Ishikawa (cell line): ENCODE data around the gene C2CD2L.

Source experiments
- CEBPB ChIP-seq: IDR thresholded peaks from 2 replicates; pipeline ENCODE4 v1.6.1; 2012
- CREB1 ChIP-seq: IDR thresholded peaks from 2 replicates; pipeline ENCODE4 v1.6.1; 2012; ENCODE audit warnings: low read depth
- EGR1 ChIP-seq: IDR thresholded peaks from 2 replicates; pipeline ENCODE4 v1.6.1; 2012
- EP300 ChIP-seq: IDR thresholded peaks from 2 replicates; pipeline ENCODE4 v1.6.1; 2012; ENCODE audit warnings: borderline replicate concordance
- FOXM1 ChIP-seq: IDR thresholded peaks from 2 replicates; pipeline ENCODE4 v1.6.1; 2012; ENCODE audit warnings: low read depth, borderline replicate concordance
- MAX ChIP-seq: IDR thresholded peaks from 2 replicates; pipeline ENCODE4 v1.6.1; 2012
- NFIC ChIP-seq: IDR thresholded peaks from 2 replicates; pipeline ENCODE4 v1.6.1; 2012
- RAD21 ChIP-seq: IDR thresholded peaks from 2 replicates; pipeline ENCODE4 v1.6.1; 2012; ENCODE audit warnings: low read depth
- REST ChIP-seq: IDR thresholded peaks from 2 replicates; pipeline ENCODE4 v1.6.1; 2012; ENCODE audit warnings: low read depth, mild to moderate bottlenecking
- TAF1 ChIP-seq: IDR thresholded peaks from 2 replicates; pipeline ENCODE4 v1.6.1; 2012; ENCODE audit warnings: low read depth, mild to moderate bottlenecking
- TCF12 ChIP-seq: IDR thresholded peaks from 2 replicates; pipeline ENCODE4 v1.6.1; 2012; ENCODE audit warnings: low read depth
- TEAD4 ChIP-seq: IDR thresholded peaks from 2 replicates; pipeline ENCODE4 v1.6.1; 2012
- USF1 ChIP-seq: IDR thresholded peaks from 2 replicates; pipeline ENCODE4 v1.6.1; 2012
- YY1 ChIP-seq: IDR thresholded peaks from 2 replicates; pipeline ENCODE4 v1.6.1; 2012; ENCODE audit warnings: low read depth
- ZBTB7A ChIP-seq: IDR thresholded peaks from 2 replicates; pipeline ENCODE4 v1.6.1; 2012; ENCODE audit warnings: low read depth

Gene C2CD2L

GRCh38 chr11:119148720-119149017 lies 41.5 kb downstream of the C2CD2L start:
- TF ChIP-seq CEBPB (peak; percentile 23; the same call in 1 of the 2 replicates), MAX (peak; percentile 13; the same call in 1 of the 2 replicates), ZBTB7A (no peak)

GRCh38 chr11:119149018-119149785 lies 42.1 kb downstream of the C2CD2L start, which contains the start of gene ABCG4:
Gene ABCG4, plus strand, starts transcription at chr11:119149052. Its CDS starts 914 bp downstream, at chr11:119149966.
- TF ChIP-seq RAD21: no peak
- peak; percentile 71; the same call in 1 of the 2 replicates for TF ChIP-seq ZBTB7A
- TF ChIP-seq TCF12: no peak
- TF ChIP-seq NFIC: 0 out of 2 replicates have a peak, but pooled peaks have one; percentile 21

GRCh38 chr11:119149786-119150275 lies 42.7 kb downstream of the C2CD2L start:
- TF ChIP-seq YY1 (no peak), TEAD4 (no peak)

- no peak for TF ChIP-seq RAD21
- TF ChIP-seq ZBTB7A: no peak
- no peak for TF ChIP-seq MAX
- no peak for TF ChIP-seq YY1
- no peak for TF ChIP-seq USF1
- TF ChIP-seq REST: no peak
- TF ChIP-seq FOXM1: no peak
- no peak for TF ChIP-seq CEBPB
- TF ChIP-seq TAF1: no peak
- no peak for TF ChIP-seq CREB1
- no peak for TF ChIP-seq TEAD4
- TF ChIP-seq EGR1: no peak
- TF ChIP-seq NFIC: no peak
- TF ChIP-seq TCF12: no peak
- TF ChIP-seq EP300: no peak
Measured at GRCh38 chr11:119152043-119152442, 44.9 kb downstream of the C2CD2L start.

- TF ChIP-seq TAF1 (no peak), ZBTB7A (no peak)
Measured at GRCh38 chr11:119152604-119153003, 45.5 kb downstream of the C2CD2L start.

- no peak for TF ChIP-seq NFIC
- no peak for TF ChIP-seq CEBPB
- no peak for TF ChIP-seq EP300
- TF ChIP-seq EGR1: no peak
- TF ChIP-seq ZBTB7A: no peak
- no peak for TF ChIP-seq RAD21
- TF ChIP-seq CREB1: no peak
- TF ChIP-seq REST: no peak
Measured at GRCh38 chr11:119153049-119153818, 46.1 kb downstream of the C2CD2L start.

- no peak for TF ChIP-seq TEAD4
- no peak for TF ChIP-seq USF1
- no peak for TF ChIP-seq YY1
- no peak for TF ChIP-seq EP300
- no peak for TF ChIP-seq RAD21
- TF ChIP-seq REST: no peak
- no peak for TF ChIP-seq TAF1
- no peak for TF ChIP-seq TCF12
- TF ChIP-seq MAX: no peak
- TF ChIP-seq CREB1: no peak
- TF ChIP-seq FOXM1: no peak
- TF ChIP-seq ZBTB7A: no peak
- no peak for TF ChIP-seq CEBPB
- TF ChIP-seq NFIC: no peak
- TF ChIP-seq EGR1: no peak
Measured at GRCh38 chr11:119154178-119154577, 47.0 kb downstream of the C2CD2L start.
